Karpas-422 (cell line): ENCODE measurements around the gene TNFRSF14. TPM values are rescaled to one million over a fixed set of nuclear protein-coding genes. Genes with fewer than 3 reads are reported as not detected.

Source experiments
- DNase-seq: peaks from one replicate; pipeline ENCODE4 v3.0.0-alpha.2; 2015
- H2AFZ ChIP-seq: fragments of 200-600 bp; sonication (generic); 2 replicates; pipeline ENCODE4 v1.6.1; 2014; ENCODE audit warnings: antibody characterized with exemption, low read length, mixed read lengths
- H3K27ac ChIP-seq: fragments of 200-600 bp; sonication (generic); 2 replicates; pipeline ENCODE4 v1.5.1; 2014; ENCODE audit warnings: mild to moderate bottlenecking, low read length, moderate library complexity
- H3K27me3 ChIP-seq: fragments of 200-600 bp; sonication (generic); 2 replicates; pipeline ENCODE4 v1.6.1; 2014; ENCODE audit warnings: low read length, mixed read lengths
- H3K36me3 ChIP-seq: fragments of 200-600 bp; sonication (generic); 2 replicates; pipeline ENCODE4 v1.6.1; 2014; ENCODE audit warnings: low read length, mixed read lengths; ENCODE audit not compliant: insufficient read depth
- H3K4me1 ChIP-seq: fragments of 200-600 bp; sonication (generic); 2 replicates; pipeline ENCODE4 v1.6.1; 2014; ENCODE audit warnings: mild to moderate bottlenecking, low read length, mixed read lengths
- H3K4me2 ChIP-seq: fragments of 200-600 bp; sonication (generic); 2 replicates; pipeline ENCODE4 v1.6.1; 2014; ENCODE audit warnings: low read length, low read depth, mild to moderate bottlenecking; ENCODE audit not compliant: poor library complexity, severe bottlenecking
- H3K4me3 ChIP-seq: fragments of 200-600 bp; sonication (generic); 2 replicates; pipeline ENCODE4 v1.5.1; 2014; ENCODE audit warnings: mild to moderate bottlenecking, antibody characterized with exemption, low read length, mixed read lengths
- H3K79me2 ChIP-seq: fragments of 200-600 bp; sonication (generic); 2 replicates; pipeline ENCODE4 v1.6.1; 2014; ENCODE audit warnings: mild to moderate bottlenecking, low read length, mixed read lengths
- H3K9ac ChIP-seq: fragments of 200-600 bp; sonication (generic); 2 replicates; pipeline ENCODE4 v1.6.0; 2014; ENCODE audit warnings: low read length
- H3K9me2 ChIP-seq: fragments of 200-600 bp; sonication (generic), shearing (Covaris generic); replicated peaks from 2 replicates; pipeline ENCODE4 v1.6.0; 2014; ENCODE audit warnings: mild to moderate bottlenecking, low read length, moderate library complexity; ENCODE audit not compliant: insufficient read depth
- H3K9me3 ChIP-seq: fragments of 300-700, 200-600 bp; sonication (generic); 2 replicates; pipeline ENCODE4 v1.6.1; 2014; ENCODE audit warnings: low read length, mixed read lengths
- H4K20me1 ChIP-seq: fragments of 200-600 bp; sonication (generic); 2 replicates; pipeline ENCODE4 v1.6.1; 2014; ENCODE audit warnings: mild to moderate bottlenecking, antibody characterized with exemption, low read length, low read depth; ENCODE audit not compliant: insufficient read depth
- total RNA-seq: library from RNA; depleted of rRNA; stranded (reverse); fragments of >200 nt; shearing (Covaris generic); gene quantifications from 2 replicates; pipeline ENCODE4 v1.2.3, GENCODE V29; 2014; ENCODE audit warnings: low replicate concordance

TNFRSF14 gene
- total RNA-seq, 1 experiment from 2014 or later, result 10.3 TPM

- no peaks in the 10 kb centered on the region for H3K79me2 ChIP-seq
- H4K20me1 ChIP-seq, result no peaks in the 10 kb centered on the region
- H2AFZ ChIP-seq, result no peak within 1 kb of the TSS
- DNase-seq, result peak; percentile 98
- peaks cover 16% of the 10 kb centered on the region for H3K4me1 ChIP-seq
- H3K27me3 ChIP-seq, result no peaks in the 10 kb centered on the region
- peak within 1 kb of the TSS; percentile 92 for H3K4me3 ChIP-seq
- peak within 1 kb of the TSS; percentile 88 for H3K27ac ChIP-seq
- no peaks in the 10 kb centered on the region for H3K9me3 ChIP-seq
- peak within 1 kb of the TSS; percentile 99 for H3K4me2 ChIP-seq
- no peaks in the 10 kb centered on the region for H3K9me2 ChIP-seq
- no peaks in the 10 kb centered on the region for H3K36me3 ChIP-seq
- H3K9ac ChIP-seq, result peak within 1 kb of the TSS; percentile 96
Measured at GRCh38 chr1:2586154-2587070, 30.2 kb downstream of the TNFRSF14 start, which contains the start of gene PRXL2B. PRXL2B (plus strand) TSS chr1:2586777; CDS start chr1:2586886, 109 bp downstream.

DNA sequence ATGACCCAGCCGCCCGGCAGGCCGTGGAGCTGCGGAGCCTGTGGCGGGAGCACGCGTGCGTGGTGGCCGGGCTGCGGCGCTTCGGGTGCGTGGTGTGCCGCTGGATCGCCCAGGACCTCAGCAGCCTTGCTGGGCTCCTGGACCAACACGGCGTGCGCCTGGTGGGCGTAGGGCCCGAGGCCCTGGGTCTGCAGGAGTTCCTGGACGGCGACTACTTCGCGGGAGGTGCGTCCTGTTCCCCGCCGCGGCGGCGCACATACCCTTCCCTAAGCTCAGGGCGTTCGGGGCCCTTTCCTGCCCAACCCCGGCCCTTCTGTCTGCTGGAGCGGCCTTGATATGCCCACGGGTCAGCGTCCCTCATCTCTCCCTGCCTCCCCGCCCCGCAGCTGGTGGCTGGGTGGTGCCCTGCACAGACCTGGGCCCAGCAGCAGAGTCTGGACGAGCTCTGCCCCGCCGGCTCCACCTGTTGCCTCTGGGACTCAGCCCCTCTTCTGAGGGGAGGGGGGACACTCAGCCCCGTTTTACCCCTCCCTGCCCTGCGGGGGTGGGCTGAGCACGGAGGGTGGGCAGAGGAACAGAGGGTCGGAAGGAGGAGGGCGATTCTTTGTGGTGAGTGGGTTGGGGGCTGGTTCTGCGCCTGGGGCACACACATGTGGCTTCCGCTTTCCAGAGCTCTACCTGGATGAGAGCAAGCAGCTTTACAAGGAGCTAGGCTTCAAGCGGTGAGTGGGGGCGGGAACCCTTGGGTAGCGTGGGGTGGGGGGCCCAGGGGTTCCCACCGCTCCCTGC lies 31.1 kb downstream of the TNFRSF14 start:
- no peaks in the 10 kb centered on the region for H3K36me3 ChIP-seq
- H4K20me1 ChIP-seq, result no peaks in the 10 kb centered on the region
- H3K9me3 ChIP-seq, result no peaks in the 10 kb centered on the region
- peak overlapping the region; percentile 92; the same call in 1 of the 2 replicates for H3K4me3 ChIP-seq
- no peaks in the 10 kb centered on the region for H3K79me2 ChIP-seq
- H3K4me1 ChIP-seq, result peaks cover 16% of the 10 kb centered on the region
- no peak for DNase-seq
- no peak overlapping the region for H2AFZ ChIP-seq
- no peak overlapping the region for H3K9ac ChIP-seq
- peak overlapping the region; percentile 99 for H3K4me2 ChIP-seq
- no peaks in the 10 kb centered on the region for H3K9me2 ChIP-seq
- no peaks in the 10 kb centered on the region for H3K27me3 ChIP-seq
- H3K27ac ChIP-seq, result no peak overlapping the region

GRCh38 chr1:2587860-2588571 lies 31.8 kb downstream of the TNFRSF14 start:
- Histone ChIP-seq H4K20me1 (no peaks in the 10 kb centered on the region), H3K9me3 (no peaks in the 10 kb centered on the region), H3K9me2 (no peaks in the 10 kb centered on the region), H3K79me2 (no peaks in the 10 kb centered on the region), H3K36me3 (no peaks in the 10 kb centered on the region), H3K27ac (no peak overlapping the region), H3K4me3 (no peak overlapping the region), H3K9ac (no peak overlapping the region), H3K4me2 (no peak overlapping the region), H2AFZ (no peak overlapping the region), H3K4me1 (peaks cover 16% of the 10 kb centered on the region), H3K27me3 (no peaks in the 10 kb centered on the region)
- no peak for DNase-seq

DNA sequence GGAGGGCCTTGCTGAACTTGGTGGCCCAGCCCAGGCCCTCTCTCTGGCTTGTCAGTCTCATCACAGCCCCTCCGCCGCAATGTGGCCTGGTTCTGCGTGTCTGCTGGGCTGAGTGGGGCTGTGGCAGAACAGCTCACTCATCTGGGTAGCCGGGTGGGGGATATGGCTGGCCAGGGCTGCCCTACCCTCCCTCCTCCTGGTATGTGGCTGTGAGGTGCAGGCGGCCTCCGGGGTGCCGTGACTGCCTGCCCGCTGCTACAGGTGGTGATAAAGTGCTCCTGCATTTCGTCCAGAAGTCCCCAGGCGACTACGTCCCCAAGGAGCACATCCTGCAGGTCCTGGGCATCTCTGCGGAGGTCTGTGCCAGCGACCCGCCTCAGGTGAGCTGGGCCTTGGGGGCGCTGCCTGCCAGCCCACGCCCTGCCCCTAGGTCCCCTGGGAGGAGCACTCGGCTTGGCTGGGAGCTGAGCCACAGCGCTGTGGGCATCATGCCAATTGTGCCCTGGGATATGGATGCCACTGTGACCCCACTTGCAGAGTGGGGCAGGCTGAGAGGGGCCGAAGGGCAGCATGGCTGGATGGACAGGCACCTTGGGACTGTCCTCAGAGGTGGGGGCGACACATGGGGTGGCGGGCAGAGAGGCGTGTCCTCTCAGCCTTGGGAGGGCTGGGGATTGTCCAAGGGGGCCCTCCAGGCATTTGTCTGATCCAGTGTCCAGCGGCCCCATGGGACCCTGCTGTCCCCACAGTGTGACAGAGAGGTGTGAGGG lies 32.7 kb downstream of the TNFRSF14 start:
- peaks cover 16% of the 10 kb centered on the region for H3K4me1 ChIP-seq
- DNase-seq, result no peak
- H2AFZ ChIP-seq, result no peak overlapping the region
- H3K79me2 ChIP-seq, result no peaks in the 10 kb centered on the region
- no peaks in the 10 kb centered on the region for H4K20me1 ChIP-seq
- H3K36me3 ChIP-seq, result no peaks in the 10 kb centered on the region
- no peaks in the 10 kb centered on the region for H3K9me3 ChIP-seq
- no peak overlapping the region for H3K27ac ChIP-seq
- no peak overlapping the region for H3K9ac ChIP-seq
- no peak overlapping the region for H3K4me3 ChIP-seq
- H3K9me2 ChIP-seq, result no peaks in the 10 kb centered on the region
- no peak overlapping the region for H3K4me2 ChIP-seq
- no peaks in the 10 kb centered on the region for H3K27me3 ChIP-seq

GRCh38 chr1:2589431-2590232 lies 33.5 kb downstream of the TNFRSF14 start:
- Histone ChIP-seq H3K4me2 (no peak overlapping the region), H3K27ac (no peak overlapping the region), H3K79me2 (no peaks in the 10 kb centered on the region), H3K4me3 (no peak overlapping the region), H3K27me3 (no peaks in the 10 kb centered on the region), H3K4me1 (peaks cover 11% of the 10 kb centered on the region), H3K9me3 (no peaks in the 10 kb centered on the region), H2AFZ (no peak overlapping the region), H3K9me2 (no peaks in the 10 kb centered on the region), H3K9ac (no peak overlapping the region), H4K20me1 (no peaks in the 10 kb centered on the region), H3K36me3 (no peaks in the 10 kb centered on the region)
- DNase-seq, result no peak

GRCh38 chr1:2590233-2591141 lies 34.3 kb downstream of the TNFRSF14 start:
- Histone ChIP-seq H2AFZ (no peak overlapping the region), H3K4me3 (no peak overlapping the region), H3K27me3 (no peaks in the 10 kb centered on the region), H3K9me3 (no peaks in the 10 kb centered on the region), H3K27ac (no peak overlapping the region), H3K79me2 (no peaks in the 10 kb centered on the region), H3K9me2 (no peaks in the 10 kb centered on the region), H3K36me3 (no peaks in the 10 kb centered on the region), H4K20me1 (no peaks in the 10 kb centered on the region), H3K9ac (no peak overlapping the region), H3K4me2 (no peak overlapping the region), H3K4me1 (peaks cover 3% of the 10 kb centered on the region; the same call in 1 of the 2 replicates)
- no peak for DNase-seq
